SK-N-SH (cell line): Measurements from ENCODE around the gene IL3. TPM values are rescaled to one million over a fixed set of nuclear protein-coding genes. Genes with fewer than 3 reads are reported as not detected.

ENCODE experiments used
- CTCF ChIA-PET: fragments of 300-600, 350-600 bp; formaldehyde crosslinking; extraction: SDS; loops from one replicate; lab custom pipeline; 2021; lab: Yijun Ruan, JAX
- POLR2A ChIA-PET: fragments of 350-600 bp; sonication (Branson Sonifier 250); formaldehyde crosslinking; extraction: SDS; loops from one replicate; lab custom pipeline; 2020; ENCODE audit warnings: antibody characterized with exemption, inconsistent platforms; lab: Yijun Ruan, JAX
- DNase-seq: peaks from one replicate; pipeline ENCODE4 v3.0.0; 2012
- H2AFZ ChIP-seq: fragments of 200-600 bp; sonication (generic); 2 replicates; pipeline ENCODE4 v1.8.1; 2016; ENCODE audit warnings: antibody characterized with exemption, mild to moderate bottlenecking, low read depth
- H3F3A ChIP-seq: fragments of 200-600 bp; sonication (generic); replicated peaks from 2 replicates; pipeline ENCODE3; 2016; ENCODE audit warnings: antibody characterized with exemption, mild to moderate bottlenecking; ENCODE audit not compliant: insufficient read depth
- H3K27ac ChIP-seq, 2 experiments: fragments of 200-500 bp in 1 of 2; fragments of 200-600 bp in 1 of 2; sonication (Bioruptor generic) in 1 of 2; sonication (generic), shearing (Covaris generic) in 1 of 2; 2 replicates each; pipeline versions ENCODE4 v1.5.1 to v1.6.1; 2014 to 2016; ENCODE audit warnings: low read depth in 2 of 2, inconsistent platforms in 1 of 2, low read length in 1 of 2, mild to moderate bottlenecking in 1 of 2, mixed read lengths in 1 of 2
- H3K27me3 ChIP-seq: fragments of 200-600 bp; sonication (generic), shearing (Covaris generic); 2 replicates; pipeline ENCODE4 v1.6.1; 2016; ENCODE audit warnings: mixed run types; ENCODE audit not compliant: insufficient read depth
- H3K36me3 ChIP-seq, 2 experiments: fragments of 200-500 bp in 1 of 2; fragments of 200-600 bp in 1 of 2; sonication (Bioruptor generic) in 1 of 2; sonication (generic) in 1 of 2; replicated peaks in 1 of 2; 2 replicates each; pipeline versions ENCODE3 to v1.5.1; 2014 to 2016; ENCODE audit warnings: low read length in 1 of 2, mild to moderate bottlenecking in 1 of 2; ENCODE audit not compliant: insufficient read depth in 2 of 2, control insufficient read depth in 1 of 2
- H3K4me1 ChIP-seq, 2 experiments: fragments of 200-500 bp in 1 of 2; fragments of 200-600 bp in 1 of 2; sonication (Bioruptor generic) in 1 of 2; sonication (generic), shearing (Covaris generic) in 1 of 2; 2 replicates each; pipeline versions ENCODE4 v1.5.1 to v1.6.1; 2014 to 2016; ENCODE audit warnings: low read depth in 1 of 2, low read length in 1 of 2, mixed run types in 1 of 2; ENCODE audit not compliant: insufficient read depth in 2 of 2, control insufficient read depth in 1 of 2
- H3K4me2 ChIP-seq: fragments of 200-600 bp; sonication (generic), shearing (Covaris generic); 2 replicates; pipeline ENCODE4 v1.6.1; 2017; ENCODE audit warnings: mixed run types
- H3K4me3 ChIP-seq, 2 experiments: fragments of 200-500 bp in 1 of 2; fragments of 200-600 bp in 1 of 2; sonication (Bioruptor generic) in 1 of 2; sonication (generic), shearing (Covaris generic) in 1 of 2; 2 replicates each; pipeline versions ENCODE4 v1.5.1 to v1.8.1; 2014 to 2016; ENCODE audit warnings: low read depth in 2 of 2, inconsistent platforms in 1 of 2, low read length in 1 of 2, mild to moderate bottlenecking in 1 of 2, mixed read lengths in 1 of 2, moderate library complexity in 1 of 2
- H3K79me2 ChIP-seq: fragments of 200-600 bp; sonication (generic); 2 replicates; pipeline ENCODE4 v1.8.1; 2017; ENCODE audit warnings: mild to moderate bottlenecking; ENCODE audit not compliant: insufficient read depth
- H3K9ac ChIP-seq: fragments of 200-600 bp; sonication (generic); 2 replicates; pipeline ENCODE4 v1.6.1; 2017; ENCODE audit warnings: mixed run types
- H3K9me2 ChIP-seq: fragments of 200-600 bp; sonication (generic); 2 replicates; pipeline ENCODE4 v1.6.1; 2017; ENCODE audit warnings: mixed run types
- H3K9me3 ChIP-seq: fragments of 200-600 bp; sonication (generic); 2 replicates; pipeline ENCODE4 v1.6.1; 2017; ENCODE audit warnings: mixed run types, mild to moderate bottlenecking, moderate library complexity
- H4K20me1 ChIP-seq: fragments of 200-600 bp; sonication (generic); 2 replicates; pipeline ENCODE4 v1.6.1; 2017; ENCODE audit warnings: mild to moderate bottlenecking, mixed run types; ENCODE audit not compliant: insufficient read depth
- CHD2 ChIP-seq: fragments of 150-350 bp; IDR thresholded peaks from 2 replicates; pipeline ENCODE4 v1.6.1; 2018; ENCODE audit warnings: low read length; ENCODE audit not compliant: partially characterized antibody
- CTCF ChIP-seq: fragments of 200-600 bp; sonication (generic); IDR thresholded peaks from 2 replicates; pipeline ENCODE4 v1.6.1; 2017; ENCODE audit warnings: antibody characterized with exemption, mild to moderate bottlenecking, moderate library complexity
- EP300 ChIP-seq, 2 experiments: IDR thresholded peaks; 2 replicates each; pipeline versions ENCODE4 v1.4.0 to v1.6.1; 2012; ENCODE audit warnings: borderline replicate concordance in 1 of 2, low read depth in 1 of 2, low read length in 1 of 2
- EZH2phosphoT487 ChIP-seq: fragments of 200-600 bp; sonication (generic); IDR thresholded peaks from 2 replicates; pipeline ENCODE4 v1.6.1; 2017; ENCODE audit warnings: low read depth, mixed run types, mild to moderate bottlenecking, antibody characterized with exemption, moderate library complexity, borderline replicate concordance
- FOSL2 ChIP-seq: IDR thresholded peaks from 2 replicates; pipeline ENCODE4 v1.4.0; 2012; ENCODE audit warnings: low read depth, mild to moderate bottlenecking, moderate library complexity, borderline replicate concordance
- FOXJ3 ChIP-seq: sonication (generic); formaldehyde crosslinking; IDR thresholded peaks from 2 replicates; pipeline ENCODE4 v1.5.1; 2020; ENCODE audit warnings: mild to moderate bottlenecking, missing genetic modification reagents
- FOXM1 ChIP-seq: IDR thresholded peaks from 2 replicates; pipeline ENCODE4 v1.4.0; 2012; ENCODE audit warnings: low read depth, mild to moderate bottlenecking
- GABPA ChIP-seq: IDR thresholded peaks from 2 replicates; pipeline ENCODE4 v1.4.0; 2012; ENCODE audit warnings: low read depth, mild to moderate bottlenecking
- JUND ChIP-seq: IDR thresholded peaks from 2 replicates; pipeline ENCODE4 v1.4.0; 2012
- MEF2A ChIP-seq: IDR thresholded peaks from 2 replicates; pipeline ENCODE4 v1.4.0; 2012; ENCODE audit warnings: low read depth, borderline replicate concordance
- POLR2AphosphoS5 ChIP-seq: IDR thresholded peaks from 2 replicates; pipeline ENCODE4 v1.6.1; 2012; ENCODE audit warnings: low read depth, low read length
- RCOR1 ChIP-seq: fragments of 150-350 bp; IDR thresholded peaks from 2 replicates; pipeline ENCODE4 v1.6.1; 2017; ENCODE audit warnings: antibody characterized with exemption, low read length
- REST ChIP-seq: IDR thresholded peaks from 2 replicates; pipeline ENCODE4 v1.6.1; 2012; ENCODE audit warnings: mild to moderate bottlenecking, low read depth, low read length, moderate library complexity
- RFX5 ChIP-seq: IDR thresholded peaks from 2 replicates; pipeline ENCODE4 v1.6.1; 2012; ENCODE audit warnings: mild to moderate bottlenecking, improper control_type of control experiment, low read length
- SMC3 ChIP-seq: IDR thresholded peaks from 2 replicates; pipeline ENCODE4 v1.6.1; 2012; ENCODE audit warnings: low read depth, low read length, improper control_type of control experiment
- TEAD4 ChIP-seq: IDR thresholded peaks from 2 replicates; pipeline ENCODE4 v1.4.0; 2012; ENCODE audit warnings: mild to moderate bottlenecking, borderline replicate concordance; ENCODE audit not compliant: insufficient read depth
- WGBS: methylation state at CpG from one replicate; pipeline ENCODE4 v1.1.6; 2017; ENCODE audit warnings: low lambda C conversion rate; 5-methylcytosine and 5-hydroxymethylcytosine counted together
- polyA plus RNA-seq, 3 experiments: library from polyadenylated mRNA; depleted of rRNA; stranded (reverse); fragments of >200 nt; gene quantifications; 2 replicates each; pipeline ENCODE4 v1.2.3, GENCODE V29; 2012
- TF ChIP-seq, protein P1 (sequence below): fragments of 150-350 bp; IDR thresholded peaks from 2 replicates; pipeline ENCODE4 v1.6.1; 2016; ENCODE audit warnings: mild to moderate bottlenecking, low read depth, low read length

Gene IL3
- polyA plus RNA-seq, 1 of the 3 experiments (the other 2 are of a cell fraction) = not detected

- TF ChIP-seq FOSL2 (no peak), FOXM1 (no peak), EP300 (IDR thresholded peaks at IDR 0.05; ENCODE audit: borderline replicate concordance in 1 of 2, low read depth in 1 of 2, low read length in 1 of 2) (no peak), EZH2phosphoT487 (no peak)
- TF ChIP-seq, all 33 proteins: peak for 0
These were observed 41.1 kb upstream of the IL3 start (continued) for GRCh38 chr5:132019337-132019736.

- H3K4me2 ChIP-seq = no peak overlapping the region
- H3K4me3 ChIP-seq = no peak overlapping the region
- H3K36me3 ChIP-seq = no peaks in the 10 kb centered on the region
- no peak overlapping the region for H3K9ac ChIP-seq
- H2AFZ ChIP-seq = no peak overlapping the region
- no peak overlapping the region for H3K27ac ChIP-seq
- H3F3A ChIP-seq = no peaks in the 10 kb centered on the region
- no peaks in the 10 kb centered on the region for H3K9me2 ChIP-seq
- peaks cover 0 to under 1% of the 10 kb centered on the region in 2 experiments; a peak in 1 of 4 replicates for H3K4me1 ChIP-seq
- POLR2A ChIA-PET = no interaction called here
- no peaks in the 10 kb centered on the region for H3K9me3 ChIP-seq
- no peaks in the 10 kb centered on the region for H3K79me2 ChIP-seq
- no peaks in the 10 kb centered on the region; the same call in 1 of the 2 replicates for H3K27me3 ChIP-seq
- CTCF ChIA-PET = interaction anchor here (1.4 kb wide), 1 partner anchor 43 kb away, joined by 4 read pairs; no protein-coding TSS in a partner anchor
- DNase-seq = no peak
- WGBS = 38% methylated on average over 6 of the region's 6 CpGs
- H4K20me1 ChIP-seq = no peaks in the 10 kb centered on the region
- TF ChIP-seq TEAD4 (no peak), MEF2A (no peak), RFX5 (no peak), CTCF (no peak), FOXJ3 (no peak), EP300 (IDR thresholded peaks at IDR 0.05; ENCODE audit: borderline replicate concordance in 1 of 2, low read depth in 1 of 2, low read length in 1 of 2) (no peak), GABPA (no peak), POLR2AphosphoS5 (no peak), CHD2 (no peak), RCOR1 (no peak), SMC3 (no peak), REST (no peak), JUND (no peak)
- TF ChIP-seq, protein P1, sequence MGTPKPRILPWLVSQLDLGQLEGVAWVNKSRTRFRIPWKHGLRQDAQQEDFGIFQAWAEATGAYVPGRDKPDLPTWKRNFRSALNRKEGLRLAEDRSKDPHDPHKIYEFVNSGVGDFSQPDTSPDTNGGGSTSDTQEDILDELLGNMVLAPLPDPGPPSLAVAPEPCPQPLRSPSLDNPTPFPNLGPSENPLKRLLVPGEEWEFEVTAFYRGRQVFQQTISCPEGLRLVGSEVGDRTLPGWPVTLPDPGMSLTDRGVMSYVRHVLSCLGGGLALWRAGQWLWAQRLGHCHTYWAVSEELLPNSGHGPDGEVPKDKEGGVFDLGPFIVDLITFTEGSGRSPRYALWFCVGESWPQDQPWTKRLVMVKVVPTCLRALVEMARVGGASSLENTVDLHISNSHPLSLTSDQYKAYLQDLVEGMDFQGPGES = no peak
- TF ChIP-seq, all 33 proteins: peak for 0
These were observed 40.4 kb upstream of the IL3 start for GRCh38 chr5:132019857-132020555.
